ENCODE results near the gene ANKRD9.

DNA sequence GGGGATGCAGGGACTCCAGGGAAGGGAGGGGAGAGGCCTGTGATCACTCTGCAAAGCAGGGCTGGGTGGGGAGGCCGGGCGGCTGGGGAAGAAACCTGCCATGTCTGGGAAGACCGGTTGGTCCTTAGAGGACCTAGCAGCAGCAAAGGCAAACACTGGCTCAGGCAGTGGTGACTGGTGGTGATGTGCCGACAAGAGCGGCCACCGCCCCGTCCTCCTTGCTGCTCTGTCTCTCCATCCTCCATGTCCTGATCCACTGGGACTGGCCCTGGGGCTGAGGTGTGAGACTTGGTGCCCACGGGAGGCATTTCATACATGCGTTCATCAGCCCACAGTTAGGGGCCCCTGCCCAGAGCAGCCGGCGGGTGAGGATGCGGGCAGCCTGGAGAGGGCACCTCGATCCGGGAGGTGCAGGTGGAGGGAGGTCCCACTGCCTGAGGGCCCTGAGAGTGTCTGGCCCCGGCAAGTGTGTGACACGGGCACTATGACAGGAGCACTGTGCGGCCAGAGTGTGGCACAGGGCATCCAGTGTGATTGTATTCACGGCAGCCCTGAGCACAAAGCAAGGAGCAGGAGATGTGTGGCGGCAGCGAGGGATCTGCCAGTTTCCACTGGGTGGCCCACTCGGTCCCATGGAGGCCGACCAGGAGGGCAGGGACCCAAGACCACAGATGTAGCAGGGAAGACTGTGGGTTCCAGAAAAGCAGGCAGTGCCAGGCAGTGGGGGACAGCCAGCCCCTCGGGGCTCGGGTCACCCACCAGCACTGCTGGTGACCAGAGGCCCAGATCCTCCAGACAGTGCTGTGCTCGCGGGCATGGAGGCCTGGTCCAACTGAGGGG lies 13.9 kb downstream of the ANKRD9 start:
- TF ChIP-seq, protein P1, sequence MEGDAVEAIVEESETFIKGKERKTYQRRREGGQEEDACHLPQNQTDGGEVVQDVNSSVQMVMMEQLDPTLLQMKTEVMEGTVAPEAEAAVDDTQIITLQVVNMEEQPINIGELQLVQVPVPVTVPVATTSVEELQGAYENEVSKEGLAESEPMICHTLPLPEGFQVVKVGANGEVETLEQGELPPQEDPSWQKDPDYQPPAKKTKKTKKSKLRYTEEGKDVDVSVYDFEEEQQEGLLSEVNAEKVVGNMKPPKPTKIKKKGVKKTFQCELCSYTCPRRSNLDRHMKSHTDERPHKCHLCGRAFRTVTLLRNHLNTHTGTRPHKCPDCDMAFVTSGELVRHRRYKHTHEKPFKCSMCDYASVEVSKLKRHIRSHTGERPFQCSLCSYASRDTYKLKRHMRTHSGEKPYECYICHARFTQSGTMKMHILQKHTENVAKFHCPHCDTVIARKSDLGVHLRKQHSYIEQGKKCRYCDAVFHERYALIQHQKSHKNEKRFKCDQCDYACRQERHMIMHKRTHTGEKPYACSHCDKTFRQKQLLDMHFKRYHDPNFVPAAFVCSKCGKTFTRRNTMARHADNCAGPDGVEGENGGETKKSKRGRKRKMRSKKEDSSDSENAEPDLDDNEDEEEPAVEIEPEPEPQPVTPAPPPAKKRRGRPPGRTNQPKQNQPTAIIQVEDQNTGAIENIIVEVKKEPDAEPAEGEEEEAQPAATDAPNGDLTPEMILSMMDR (conservative IDR thresholded peaks at IDR 0.05 in 1 of 2, IDR thresholded peaks at IDR 0.05 in 1 of 2; ENCODE audit: low read depth in 1 of 2, low read length in 2 of 2) = no peak
- no peak for TF ChIP-seq EZH2 (IDR thresholded peaks at IDR 0.05; ENCODE audit: low read length, missing control alignments)

All from fibroblast of lung (primary cell).